ENCODE data around the gene MDN1.

Gene MDN1

GRCh38 chr6:89618026-89618425, 201.6 kb downstream of the MDN1 start:
- no peak for DNase-seq (ENCODE audit: low read depth)
- H3K4me3 ChIP-seq (ENCODE audit: control insufficient read depth, low read depth, low read length): no peak overlapping the region
- no peak for TF ChIP-seq CTCF (IDR thresholded peaks at IDR 0.05; ENCODE audit: control insufficient read depth, insufficient read depth, low read depth, low read length, missing control alignments)

- no peak for DNase-seq (ENCODE audit: low read depth)
- no peak for TF ChIP-seq CTCF (IDR thresholded peaks at IDR 0.05; ENCODE audit: control insufficient read depth, insufficient read depth, low read depth, low read length, missing control alignments)
- H3K4me3 ChIP-seq (ENCODE audit: control insufficient read depth, low read depth, low read length): no peak overlapping the region
These were observed 203.1 kb downstream of the MDN1 start for GRCh38 chr6:89616531-89616930.

GRCh38 chr6:89615882-89616281, 203.7 kb downstream of the MDN1 start:
- no peak overlapping the region for H3K4me3 ChIP-seq (ENCODE audit: control insufficient read depth, low read depth, low read length)
- no peak for TF ChIP-seq CTCF (IDR thresholded peaks at IDR 0.05; ENCODE audit: control insufficient read depth, insufficient read depth, low read depth, low read length, missing control alignments)
- DNase-seq (ENCODE audit: low read depth): no peak

- DNase-seq (ENCODE audit: low read depth): no peak
- no peak overlapping the region for H3K4me3 ChIP-seq (ENCODE audit: control insufficient read depth, low read depth, low read length)
- no peak for TF ChIP-seq CTCF (IDR thresholded peaks at IDR 0.05; ENCODE audit: control insufficient read depth, insufficient read depth, low read depth, low read length, missing control alignments)
These were observed 205.8 kb downstream of the MDN1 start for GRCh38 chr6:89613790-89614189.

GRCh38 chr6:89612121-89612520, 207.5 kb downstream of the MDN1 start:
- no peak for DNase-seq (ENCODE audit: low read depth)
- H3K4me3 ChIP-seq (ENCODE audit: control insufficient read depth, low read depth, low read length): no peak overlapping the region
- no peak for TF ChIP-seq CTCF (IDR thresholded peaks at IDR 0.05; ENCODE audit: control insufficient read depth, insufficient read depth, low read depth, low read length, missing control alignments)

- no peak for DNase-seq (ENCODE audit: low read depth)
- no peak overlapping the region for H3K4me3 ChIP-seq (ENCODE audit: control insufficient read depth, low read depth, low read length)
- TF ChIP-seq CTCF (IDR thresholded peaks at IDR 0.05; ENCODE audit: control insufficient read depth, insufficient read depth, low read depth, low read length, missing control alignments): no peak
These were observed 207.9 kb downstream of the MDN1 start for GRCh38 chr6:89611666-89612065.

GRCh38 chr6:89610149-89610642, 209.4 kb downstream of the MDN1 start:
- TF ChIP-seq CTCF (IDR thresholded peaks at IDR 0.05; ENCODE audit: control insufficient read depth, insufficient read depth, low read depth, low read length, missing control alignments): peak; percentile 81
- DNase-seq (ENCODE audit: low read depth): no peak
- no peak overlapping the region for H3K4me3 ChIP-seq (ENCODE audit: control insufficient read depth, low read depth, low read length)
